ENCODE data around the gene GARNL3.

The GARNL3 gene

DNA sequence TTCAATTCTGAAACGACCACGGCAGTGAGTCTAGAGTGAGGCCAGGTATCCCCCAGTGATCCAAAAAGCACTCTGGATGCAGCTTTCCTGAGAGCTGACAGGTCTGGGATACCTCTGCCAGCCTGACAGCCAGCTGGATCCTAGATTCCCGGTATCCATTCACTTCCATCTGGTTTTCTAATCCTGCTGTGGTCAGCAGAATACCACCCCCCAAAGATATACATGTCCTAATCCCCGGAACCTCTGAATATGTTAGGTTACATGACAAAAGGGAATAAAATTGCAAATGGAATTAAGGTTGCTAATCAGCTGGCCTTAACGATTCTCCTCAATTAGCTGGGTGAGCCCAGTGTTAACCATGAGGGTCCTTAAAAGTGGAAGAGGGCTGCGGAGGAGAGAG, 158.2 kb downstream of the GARNL3 start:
- Histone ChIP-seq H3K27me3 (ENCODE audit: insufficient read depth, poor library complexity, severe bottlenecking) (no peaks in the 10 kb centered on the region), H3K4me3 (replicated peaks; ENCODE audit: insufficient read depth, low read length) (peak overlapping the region; percentile 81), H3K27ac (replicated peaks) (no peak overlapping the region)
- no peak for DNase-seq (ENCODE audit: low read depth in 1 of 2, low spot score in 1 of 2)
- TF ChIP-seq, protein P1, sequence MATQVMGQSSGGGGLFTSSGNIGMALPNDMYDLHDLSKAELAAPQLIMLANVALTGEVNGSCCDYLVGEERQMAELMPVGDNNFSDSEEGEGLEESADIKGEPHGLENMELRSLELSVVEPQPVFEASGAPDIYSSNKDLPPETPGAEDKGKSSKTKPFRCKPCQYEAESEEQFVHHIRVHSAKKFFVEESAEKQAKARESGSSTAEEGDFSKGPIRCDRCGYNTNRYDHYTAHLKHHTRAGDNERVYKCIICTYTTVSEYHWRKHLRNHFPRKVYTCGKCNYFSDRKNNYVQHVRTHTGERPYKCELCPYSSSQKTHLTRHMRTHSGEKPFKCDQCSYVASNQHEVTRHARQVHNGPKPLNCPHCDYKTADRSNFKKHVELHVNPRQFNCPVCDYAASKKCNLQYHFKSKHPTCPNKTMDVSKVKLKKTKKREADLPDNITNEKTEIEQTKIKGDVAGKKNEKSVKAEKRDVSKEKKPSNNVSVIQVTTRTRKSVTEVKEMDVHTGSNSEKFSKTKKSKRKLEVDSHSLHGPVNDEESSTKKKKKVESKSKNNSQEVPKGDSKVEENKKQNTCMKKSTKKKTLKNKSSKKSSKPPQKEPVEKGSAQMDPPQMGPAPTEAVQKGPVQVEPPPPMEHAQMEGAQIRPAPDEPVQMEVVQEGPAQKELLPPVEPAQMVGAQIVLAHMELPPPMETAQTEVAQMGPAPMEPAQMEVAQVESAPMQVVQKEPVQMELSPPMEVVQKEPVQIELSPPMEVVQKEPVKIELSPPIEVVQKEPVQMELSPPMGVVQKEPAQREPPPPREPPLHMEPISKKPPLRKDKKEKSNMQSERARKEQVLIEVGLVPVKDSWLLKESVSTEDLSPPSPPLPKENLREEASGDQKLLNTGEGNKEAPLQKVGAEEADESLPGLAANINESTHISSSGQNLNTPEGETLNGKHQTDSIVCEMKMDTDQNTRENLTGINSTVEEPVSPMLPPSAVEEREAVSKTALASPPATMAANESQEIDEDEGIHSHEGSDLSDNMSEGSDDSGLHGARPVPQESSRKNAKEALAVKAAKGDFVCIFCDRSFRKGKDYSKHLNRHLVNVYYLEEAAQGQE (IDR thresholded peaks at IDR 0.05; ENCODE audit: insufficient replicate concordance, low read depth), result no peak
- TF ChIP-seq POLR2AphosphoS5 (IDR thresholded peaks at IDR 0.05; ENCODE audit: low read depth) (no peak), GABPA (IDR thresholded peaks at IDR 0.05; ENCODE audit: low read depth) (no peak), SPI1 (IDR thresholded peaks at IDR 0.05; ENCODE audit: borderline replicate concordance, low read depth) (no peak)
- TF ChIP-seq, protein P2, sequence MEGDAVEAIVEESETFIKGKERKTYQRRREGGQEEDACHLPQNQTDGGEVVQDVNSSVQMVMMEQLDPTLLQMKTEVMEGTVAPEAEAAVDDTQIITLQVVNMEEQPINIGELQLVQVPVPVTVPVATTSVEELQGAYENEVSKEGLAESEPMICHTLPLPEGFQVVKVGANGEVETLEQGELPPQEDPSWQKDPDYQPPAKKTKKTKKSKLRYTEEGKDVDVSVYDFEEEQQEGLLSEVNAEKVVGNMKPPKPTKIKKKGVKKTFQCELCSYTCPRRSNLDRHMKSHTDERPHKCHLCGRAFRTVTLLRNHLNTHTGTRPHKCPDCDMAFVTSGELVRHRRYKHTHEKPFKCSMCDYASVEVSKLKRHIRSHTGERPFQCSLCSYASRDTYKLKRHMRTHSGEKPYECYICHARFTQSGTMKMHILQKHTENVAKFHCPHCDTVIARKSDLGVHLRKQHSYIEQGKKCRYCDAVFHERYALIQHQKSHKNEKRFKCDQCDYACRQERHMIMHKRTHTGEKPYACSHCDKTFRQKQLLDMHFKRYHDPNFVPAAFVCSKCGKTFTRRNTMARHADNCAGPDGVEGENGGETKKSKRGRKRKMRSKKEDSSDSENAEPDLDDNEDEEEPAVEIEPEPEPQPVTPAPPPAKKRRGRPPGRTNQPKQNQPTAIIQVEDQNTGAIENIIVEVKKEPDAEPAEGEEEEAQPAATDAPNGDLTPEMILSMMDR (IDR thresholded peaks at IDR 0.05; ENCODE audit: insufficient read depth, low read length), result no peak

DNA sequence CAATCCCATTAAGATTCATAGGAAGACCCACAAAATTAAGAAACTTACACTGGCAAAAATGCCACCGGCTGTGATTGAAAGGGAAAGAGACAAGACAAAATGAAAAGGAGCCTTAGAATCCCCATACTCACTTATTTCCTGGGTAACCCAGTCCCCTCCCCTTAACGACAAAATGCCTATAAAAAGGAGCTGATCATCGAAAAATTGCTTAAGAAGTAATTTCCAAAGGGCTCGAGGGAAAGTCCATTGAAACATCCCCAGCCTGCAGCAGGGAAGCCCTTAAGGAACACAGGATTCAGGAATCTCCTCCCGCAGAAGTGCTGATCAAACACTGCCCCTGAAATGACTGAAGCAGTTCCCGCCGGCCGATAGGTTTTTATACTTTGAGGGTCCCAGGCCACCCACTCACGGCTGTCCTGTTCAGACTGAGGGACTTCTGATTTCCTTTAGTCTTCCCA, 158.9 kb downstream of the GARNL3 start:
- Histone ChIP-seq H3K4me3 (replicated peaks; ENCODE audit: insufficient read depth, low read length) (peak overlapping the region; percentile 81), H3K27me3 (ENCODE audit: insufficient read depth, poor library complexity, severe bottlenecking) (no peaks in the 10 kb centered on the region), H3K27ac (replicated peaks) (peak overlapping the region; percentile 73)
- no peak for DNase-seq (ENCODE audit: low read depth in 1 of 2, low spot score in 1 of 2)
- no peak for TF ChIP-seq GABPA (IDR thresholded peaks at IDR 0.05; ENCODE audit: low read depth)
- TF ChIP-seq, protein P1 (IDR thresholded peaks at IDR 0.05; ENCODE audit: insufficient replicate concordance, low read depth), result no peak
- no peak for TF ChIP-seq SPI1 (IDR thresholded peaks at IDR 0.05; ENCODE audit: borderline replicate concordance, low read depth)
- no peak for TF ChIP-seq POLR2AphosphoS5 (IDR thresholded peaks at IDR 0.05; ENCODE audit: low read depth)
- TF ChIP-seq, protein P2 (IDR thresholded peaks at IDR 0.05; ENCODE audit: insufficient read depth, low read length), result no peak

DNA sequence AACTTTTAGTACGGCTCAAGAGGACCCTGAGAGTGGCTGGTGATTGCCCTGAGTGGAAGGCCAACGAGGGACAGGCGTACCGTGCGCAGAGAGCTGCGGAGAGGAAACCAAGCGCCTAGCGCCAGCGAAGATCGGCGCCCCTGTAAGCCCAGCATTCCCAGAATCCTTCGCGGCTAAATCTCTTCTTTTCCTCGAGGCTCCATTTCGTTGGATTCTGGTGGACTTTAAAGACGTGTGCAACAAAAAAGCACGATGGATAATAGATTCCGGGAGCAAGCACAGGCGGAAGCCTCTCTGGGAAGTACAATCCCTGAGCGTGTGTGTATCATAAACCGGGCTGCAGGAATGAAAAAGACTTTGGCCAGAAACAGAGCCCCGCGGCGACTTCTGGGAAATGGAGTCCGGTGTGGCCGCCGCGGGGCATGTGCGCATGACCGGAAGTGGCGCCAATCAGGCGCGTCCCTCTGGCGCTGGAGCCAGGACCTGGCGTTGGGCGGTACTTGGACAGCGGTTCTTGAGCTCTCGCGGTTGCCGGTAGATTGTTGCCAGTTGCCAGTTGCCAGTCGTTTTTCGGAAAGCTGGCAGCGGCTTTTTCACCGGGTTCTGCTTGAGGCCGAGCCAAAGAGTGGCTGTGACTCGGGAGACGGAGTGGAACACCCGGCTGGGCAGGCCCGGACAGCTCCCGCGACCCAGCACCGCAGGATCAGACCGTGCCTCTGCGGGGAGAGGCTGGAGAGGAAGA, 159.5 kb downstream of the GARNL3 start, which contains the start of gene ZNF79:
ZNF79 (plus strand) TSS at position 449 of the 742 bp plus-strand sequence. CDS start 406 bp downstream, outside the sequence.
- Histone ChIP-seq H3K4me3 (replicated peaks; ENCODE audit: insufficient read depth, low read length) (peak within 1 kb of the TSS; percentile 81), H3K27ac (replicated peaks) (peak within 1 kb of the TSS; percentile 73), H3K27me3 (ENCODE audit: insufficient read depth, poor library complexity, severe bottlenecking) (no peaks in the 10 kb centered on the region)
- TF ChIP-seq GABPA (IDR thresholded peaks at IDR 0.05; ENCODE audit: low read depth) (peak; percentile 82), SPI1 (IDR thresholded peaks at IDR 0.05; ENCODE audit: borderline replicate concordance, low read depth) (no peak), POLR2AphosphoS5 (IDR thresholded peaks at IDR 0.05; ENCODE audit: low read depth) (peak; percentile 71)
- TF ChIP-seq, protein P1 (IDR thresholded peaks at IDR 0.05; ENCODE audit: insufficient replicate concordance, low read depth), result peak; percentile 88
- DNase-seq (ENCODE audit: low read depth in 1 of 2, low spot score in 1 of 2), result peak; percentile 76 to 91

All from HL-60 (cell line).